T-helper 1 cell (primary cell): ENCODE data around the gene ZNF618.
"Not testable (repeated sequence)": the region's sequence is repeated elsewhere in the genome, so short reads cannot be mapped to it uniquely, and the experiment has no call there.

Source experiments
- DNase-seq, 5 donors: peaks; one replicate each; pipeline ENCODE4 v3.0.0-alpha.2; 2012 to 2020

The ZNF618 gene

DNA sequence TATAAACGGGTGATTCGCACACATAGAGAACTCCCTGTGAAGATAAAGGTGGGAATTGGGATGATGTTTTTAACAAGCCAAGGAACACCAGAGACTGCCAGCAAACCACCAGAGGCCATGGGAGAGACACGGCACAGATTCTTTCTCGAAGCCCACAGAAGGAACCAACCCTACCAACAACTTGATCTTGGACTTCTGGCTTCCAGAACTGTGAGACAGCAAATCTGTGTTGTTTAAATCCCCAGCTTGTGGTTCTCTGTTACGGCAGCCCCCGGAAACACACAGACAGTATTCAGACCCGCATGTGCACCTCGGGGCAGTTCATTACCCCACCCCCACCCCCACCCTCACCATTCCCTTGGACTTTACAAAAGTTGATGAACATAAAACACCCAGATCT, 189.2 kb downstream of the ZNF618 start:
- no peak for DNase-seq

- DNase-seq: no peak
Observed at GRCh38 chr9:114069476-114070187, 193.5 kb downstream of the ZNF618 start.

DNA sequence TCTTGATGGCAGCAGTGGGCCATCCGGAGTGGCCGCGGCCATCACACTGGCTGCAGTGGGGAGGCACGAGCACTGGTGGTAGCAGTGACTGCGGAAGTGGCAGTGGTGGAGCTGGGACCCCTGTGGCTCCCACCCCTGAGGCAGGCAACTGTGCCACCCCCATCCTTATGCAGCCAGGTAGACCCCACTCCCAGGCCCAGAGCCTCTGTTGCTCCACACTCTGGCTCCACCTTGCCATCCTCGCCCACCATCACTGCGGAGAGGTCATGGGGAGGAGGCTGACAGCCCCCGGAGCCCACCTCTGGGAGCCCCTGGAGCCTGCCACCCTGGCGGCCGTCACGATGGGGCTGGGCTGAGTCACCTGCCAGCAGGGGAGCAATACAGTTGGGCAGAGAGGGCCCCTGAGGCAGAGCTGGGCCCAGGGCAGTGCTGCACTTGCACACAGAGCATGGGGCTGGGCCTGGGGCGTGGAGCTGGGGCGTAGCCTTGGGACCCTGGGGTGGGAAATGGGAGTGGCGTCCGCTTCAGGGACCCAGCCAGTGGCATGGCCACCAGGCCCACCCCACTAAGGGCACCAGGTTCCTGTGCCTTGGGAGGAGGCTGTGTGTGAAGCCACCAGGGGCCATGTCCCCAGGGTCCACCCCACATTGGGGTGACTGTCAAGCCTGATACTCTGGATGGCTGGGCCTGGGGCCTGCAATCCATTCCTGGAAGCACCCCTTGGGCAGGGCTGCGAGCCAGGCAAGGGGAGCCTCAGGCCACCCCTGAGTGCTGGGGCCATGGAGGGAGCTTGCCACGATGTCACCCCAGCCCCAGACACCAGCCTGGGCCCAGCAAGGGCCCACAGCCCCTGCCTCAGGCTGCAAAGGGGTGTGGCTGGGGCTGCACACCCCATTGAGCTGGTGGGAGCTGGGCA, 194.3 kb downstream of the ZNF618 start:
- no peak for DNase-seq

- DNase-seq: no peak
Observed at GRCh38 chr9:114071197-114071795, 195.2 kb downstream of the ZNF618 start.

DNA sequence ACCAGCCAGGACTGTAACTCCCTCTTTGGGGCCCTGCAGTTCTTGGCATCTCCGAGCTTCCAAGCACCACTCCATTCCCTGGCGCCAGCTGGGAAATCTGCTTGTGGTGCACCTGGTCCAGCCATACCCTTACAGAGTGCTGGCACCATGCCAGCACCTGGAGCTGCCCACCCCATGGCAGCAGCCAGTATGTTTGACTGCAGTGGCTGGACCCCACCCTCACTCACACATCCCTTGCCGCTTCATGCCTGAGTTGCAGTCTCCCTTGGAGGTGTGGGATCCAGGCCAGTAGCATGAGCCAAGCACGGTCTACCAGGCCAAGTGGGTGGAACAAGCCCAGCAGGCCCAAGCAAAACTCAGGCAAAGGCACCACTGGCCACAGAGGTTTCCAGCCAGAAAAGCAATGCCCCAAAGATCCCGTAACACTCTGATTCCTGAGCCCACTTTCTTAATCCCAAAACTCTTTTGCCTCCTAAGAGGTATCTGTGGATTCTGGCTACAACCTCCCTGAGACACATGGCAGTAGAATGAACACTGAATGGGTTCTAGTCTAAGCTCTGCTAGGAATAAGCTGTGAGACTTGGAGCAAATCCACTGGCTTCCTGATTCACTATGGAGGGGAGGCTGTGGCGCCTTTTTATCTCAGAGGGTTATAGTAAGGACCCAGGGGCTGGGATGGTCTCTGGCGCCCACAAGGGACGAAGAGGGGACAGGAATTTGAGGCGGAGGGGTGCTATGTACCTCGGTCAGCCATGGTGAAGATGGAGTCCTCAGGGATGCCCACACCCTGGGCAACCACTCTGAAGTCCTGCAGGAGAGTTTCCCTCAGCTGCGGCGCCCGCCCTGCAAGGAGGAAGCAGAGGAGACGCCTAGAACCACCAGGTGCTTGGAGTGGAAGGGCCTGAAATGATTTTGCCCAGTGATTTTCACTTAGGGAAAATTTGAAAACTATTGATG, 196.4 kb downstream of the ZNF618 start:
- no peak for DNase-seq

- DNase-seq: no peak
Observed at GRCh38 chr9:114075602-114076001, 199.5 kb downstream of the ZNF618 start.

- DNase-seq: no peak
Observed at GRCh38 chr9:114076237-114077161, 200.4 kb downstream of the ZNF618 start.

- DNase-seq: no peak
Observed at GRCh38 chr9:114077162-114077837, 201.2 kb downstream of the ZNF618 start.

DNA sequence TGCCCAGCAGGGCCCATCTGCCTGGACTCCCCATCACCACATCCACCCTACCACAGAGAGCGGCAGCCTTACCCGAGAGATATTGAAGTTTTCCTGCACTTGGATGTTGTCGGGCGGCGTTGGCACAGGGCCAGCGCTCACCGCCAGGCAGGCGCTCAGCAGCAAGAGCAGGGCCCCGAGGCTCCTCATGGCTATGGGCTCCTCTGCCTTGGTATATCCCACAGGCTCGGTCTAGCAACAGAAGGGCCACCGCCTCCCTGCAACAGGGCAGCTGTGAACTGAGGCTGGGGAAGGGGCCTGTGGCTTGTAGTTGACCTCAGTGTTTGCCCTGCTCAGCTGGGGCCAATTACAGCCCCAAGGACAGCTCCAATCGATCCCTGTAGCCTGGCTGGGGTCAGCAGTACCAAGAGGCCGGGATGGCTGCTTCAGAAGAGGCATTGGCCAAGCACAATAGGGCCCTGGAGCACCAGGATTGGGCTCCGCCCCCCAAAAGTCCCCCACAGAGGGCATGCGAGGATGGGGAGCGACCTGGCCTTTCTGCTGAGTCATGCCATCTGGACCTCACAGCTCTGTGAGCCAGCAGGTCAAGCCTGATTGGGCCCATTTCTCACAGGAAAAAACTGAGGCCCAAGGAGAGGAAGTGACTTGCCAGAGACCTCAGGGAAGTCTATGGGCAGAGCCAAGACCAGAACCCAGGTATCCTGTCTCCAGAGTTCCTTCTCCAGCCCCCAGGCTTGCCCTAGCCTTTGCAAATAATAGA, 202.1 kb downstream of the ZNF618 start, which contains the start of gene AMBP:
Gene AMBP (minus strand): TSS at position 280 of the 760 bp plus-strand sequence. CDS start 91 bp downstream, at position 189.
- no peak for DNase-seq

GRCh38 chr9:114078781-114079156, 202.7 kb downstream of the ZNF618 start:
- DNase-seq: no peak

GRCh38 chr9:114080195-114080772, 204.2 kb downstream of the ZNF618 start:
- DNase-seq: no peak

DNA sequence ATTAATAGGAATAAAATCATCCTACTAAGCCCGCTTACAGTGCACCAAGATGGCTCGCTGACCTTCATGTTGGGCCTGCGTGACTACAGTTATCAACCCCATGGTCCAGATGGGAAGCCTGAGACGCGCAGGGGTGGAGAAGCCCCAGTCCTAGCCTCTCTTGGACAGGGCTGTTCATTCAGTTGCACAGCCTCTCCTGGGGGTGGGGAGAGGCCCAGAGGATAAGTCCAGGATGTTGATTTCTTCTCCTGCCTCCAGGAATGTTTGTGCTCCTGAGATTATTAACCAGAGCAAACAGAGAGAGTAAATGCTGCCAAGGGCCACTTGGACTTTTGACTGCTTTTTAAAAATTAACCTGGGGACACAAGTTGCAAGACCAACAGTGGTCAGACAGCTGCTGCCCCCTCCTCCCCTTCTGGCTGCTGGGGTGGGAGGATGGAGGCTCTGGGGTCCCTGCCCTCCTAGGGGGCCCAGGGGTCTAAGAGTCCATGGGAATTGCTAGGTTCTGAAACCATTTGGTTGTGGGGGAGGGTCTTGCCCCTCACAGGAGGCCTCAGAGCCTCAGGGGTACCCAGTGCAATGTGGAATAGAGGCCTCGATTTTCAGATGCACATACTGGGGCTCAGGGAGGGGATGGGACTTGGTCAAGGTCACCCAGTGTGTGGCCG, 204.8 kb downstream of the ZNF618 start:
- no peak for DNase-seq

GRCh38 chr9:114081441-114082016, 205.4 kb downstream of the ZNF618 start:
- no peak for DNase-seq

DNA sequence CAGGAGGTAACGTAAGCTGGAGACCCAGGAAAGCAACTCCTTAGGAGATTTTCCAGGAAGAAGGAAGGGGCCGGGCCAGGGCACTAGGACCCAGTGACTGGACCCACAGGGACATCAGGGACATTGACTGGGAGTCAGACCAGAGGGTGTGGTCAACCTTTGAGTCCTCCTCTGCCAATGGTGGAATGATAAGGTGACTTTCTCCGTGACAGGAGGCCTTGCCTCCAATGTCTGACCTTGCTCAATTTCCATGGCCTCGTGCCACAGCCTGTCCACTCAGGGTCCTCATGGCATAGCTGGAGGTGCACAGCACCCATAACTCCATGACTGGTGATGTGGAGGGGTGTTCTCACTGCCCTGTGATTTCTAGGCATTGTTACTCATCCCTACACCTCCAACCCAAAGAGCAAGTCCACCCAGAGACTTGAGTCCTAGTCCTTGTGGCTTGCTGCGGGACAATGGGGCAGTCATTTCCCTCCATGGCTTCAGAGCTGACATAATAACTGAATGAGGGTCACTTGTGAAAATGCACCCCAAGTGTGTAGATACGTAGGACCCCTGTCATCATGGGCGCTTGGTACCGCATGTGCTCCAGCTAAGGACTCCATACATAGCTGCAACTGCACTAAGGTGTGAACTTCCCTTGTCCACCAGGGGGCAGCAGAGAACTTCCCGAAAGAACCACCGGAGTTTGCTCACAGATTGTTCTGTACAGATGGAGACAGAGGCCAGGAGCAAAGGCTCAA, 206.1 kb downstream of the ZNF618 start:
- peak; percentile 40 to 75 (median 64) for DNase-seq

- not testable (repeated sequence) for DNase-seq
Observed at GRCh38 chr9:114082763-114083412, 206.8 kb downstream of the ZNF618 start.

DNA sequence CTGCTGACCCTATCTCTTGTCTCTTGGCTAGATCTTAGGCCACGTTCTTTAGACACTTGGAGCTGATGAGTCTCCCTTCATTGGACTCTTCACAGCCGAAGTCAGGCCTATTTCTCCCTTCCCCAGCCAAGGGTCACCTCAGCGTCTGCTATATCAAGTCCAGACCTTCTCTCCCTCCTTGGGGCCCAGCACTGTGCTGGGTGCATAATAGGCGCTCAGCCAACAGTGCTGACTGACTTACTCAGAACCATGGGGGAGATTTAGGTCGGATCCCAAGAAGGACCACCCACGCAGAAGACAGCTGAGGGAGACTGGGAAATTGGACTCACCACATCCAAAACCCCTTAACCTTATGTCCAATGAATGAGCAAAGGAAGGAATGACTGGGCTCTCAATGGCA, 207.6 kb downstream of the ZNF618 start:
- no peak for DNase-seq
